HepG2 (cell line): ENCODE data around the gene KRT15. TPM values are rescaled to one million over a fixed set of nuclear protein-coding genes. Genes with fewer than 3 reads are reported as not detected.
A peak's percentile ranks its signal among the peaks of the same experiment; 100 is the strongest.

Experiments
- ATAC-seq: fragments of 200-7000 bp; cut with Tn5 transposase; 3 replicates; pipeline ENCODE4 v1.9.1; 2020; ENCODE audit warnings: mild to moderate bottlenecking, moderate library complexity
- Bru-seq: library from RNA; stranded (reverse); fragments of 400-500 nt; gene quantifications from one replicate; lab custom pipeline; 2021; lab: Mats Ljungman, UMichigan
- BruChase-seq, 2 experiments: library from RNA; stranded (reverse); fragments of 400-500 nt; gene quantifications; one replicate each; lab custom pipeline; 2021; lab: Mats Ljungman, UMichigan
- BruUV-seq: library from RNA; stranded (reverse); fragments of 400-500 nt; replicated peaks from 2 replicates; lab custom pipeline; 2021; lab: Mats Ljungman, UMichigan
- CTCF ChIA-PET: fragments of 300-600 bp; formaldehyde crosslinking; extraction: SDS; loops from one replicate; lab custom pipeline; 2021; ENCODE audit warnings: low total read pairs, inconsistent platforms, low intra/inter-chr PET ratio; lab: Yijun Ruan, JAX
- POLR2A ChIA-PET: fragments of 350-600 bp; sonication (Branson Sonifier 250); formaldehyde crosslinking; loops from one replicate; lab custom pipeline; 2020; ENCODE audit warnings: antibody characterized with exemption, inconsistent platforms; lab: Yijun Ruan, JAX
- DNase-seq: peaks from one replicate; pipeline ENCODE4 v3.0.0-alpha.2; 2015; ENCODE audit warnings: low spot score
- FAIRE-seq: peaks from 3 replicates; lab custom pipeline; 2011; peaks lifted over from hg19 to GRCh38; lab: Jason Lieb, UNC
- H2AFZ ChIP-seq: one replicate; pipeline ENCODE4 v1.6.1; 2011; ENCODE audit warnings: low read length, inconsistent platforms
- H3K27ac ChIP-seq: fragments of 300-600 bp; 3 replicates; pipeline ENCODE4 v1.8.0; 2011; ENCODE audit warnings: mixed run types, mild to moderate bottlenecking, mixed read lengths, low read length, inconsistent platforms; ENCODE audit not compliant: insufficient read depth; ENCODE audit errors: extremely low read length
- H3K27me3 ChIP-seq, 2 experiments: fragments of 200-600 bp in 1 of 2; 2 replicates in 1 of 2; 3 replicates in 1 of 2; pipeline versions ENCODE4 v1.6.0 to v1.8.0; 2011; ENCODE audit warnings: low read length in 2 of 2, mild to moderate bottlenecking in 2 of 2, moderate library complexity in 2 of 2, inconsistent platforms in 1 of 2; ENCODE audit not compliant: insufficient read depth in 2 of 2, control insufficient read depth in 1 of 2
- H3K36me3 ChIP-seq, 2 experiments: fragments of 200-600 bp in 1 of 2; replicated peaks in 1 of 2; 2 replicates in 1 of 2; 3 replicates in 1 of 2; pipeline versions ENCODE4 v1.5.1 to v1.8.0; 2011; ENCODE audit warnings: low read length in 2 of 2, inconsistent platforms in 1 of 2; ENCODE audit not compliant: insufficient read depth in 2 of 2, control insufficient read depth in 1 of 2
- H3K4me1 ChIP-seq: 2 replicates; pipeline ENCODE4 v1.5.1; 2012; ENCODE audit warnings: low read length, inconsistent platforms; ENCODE audit not compliant: insufficient read depth
- H3K4me2 ChIP-seq: 2 replicates; pipeline ENCODE4 v1.6.0; 2011; ENCODE audit warnings: low read depth, low read length, inconsistent platforms
- H3K4me3 ChIP-seq, 3 experiments: fragments of 200-600 bp in 1 of 3; sonication (generic), shearing (Covaris generic) in 1 of 3; replicated peaks in 1 of 3; 2 replicates each; pipeline ENCODE4 v1.5.1; 2011 to 2016; ENCODE audit warnings: low read length in 3 of 3, inconsistent platforms in 2 of 3, low read depth in 2 of 3, mild to moderate bottlenecking in 2 of 3, control low read depth in 1 of 3, mixed read lengths in 1 of 3; ENCODE audit not compliant: insufficient read depth in 1 of 3
- H3K79me2 ChIP-seq: one replicate; pipeline ENCODE4 v1.6.1; 2011; ENCODE audit warnings: low read length, inconsistent platforms; ENCODE audit not compliant: insufficient read depth
- H3K9ac ChIP-seq: 2 replicates; pipeline ENCODE4 v1.6.0; 2011; ENCODE audit warnings: mild to moderate bottlenecking, low read depth, low read length, inconsistent platforms; ENCODE audit not compliant: insufficient read depth
- H3K9me3 ChIP-seq: 2 replicates; pipeline ENCODE4 v1.5.1; 2012; ENCODE audit warnings: mild to moderate bottlenecking, low read length
- H4K20me1 ChIP-seq: 2 replicates; pipeline ENCODE4 v1.6.0; 2011; ENCODE audit warnings: inconsistent platforms, mild to moderate bottlenecking, low read length, moderate library complexity; ENCODE audit not compliant: insufficient read depth
- ARNT2 ChIP-seq: sonication (generic); formaldehyde crosslinking; IDR thresholded peaks from 2 replicates; pipeline ENCODE4 v1.8.0; 2022; ENCODE audit warnings: mild to moderate bottlenecking, low read depth, missing genetic modification reagents, moderate library complexity
- SIN3B ChIP-seq: fragments of 150-350 bp; IDR thresholded peaks from 2 replicates; pipeline ENCODE4 v1.6.1; 2014; ENCODE audit warnings: low read length
- SIX4 ChIP-seq: sonication (generic); formaldehyde crosslinking; IDR thresholded peaks from 2 replicates; pipeline ENCODE4 v1.4.0; 2020; ENCODE audit warnings: missing genetic modification reagents
- TCF7 ChIP-seq: sonication (generic); IDR thresholded peaks from 2 replicates; pipeline ENCODE4 v1.6.1; 2016; ENCODE audit warnings: antibody characterized with exemption, low read depth
- ZBTB7A ChIP-seq: sonication (generic); formaldehyde crosslinking; IDR thresholded peaks from 2 replicates; pipeline ENCODE4 v1.8.0; 2022; ENCODE audit warnings: mild to moderate bottlenecking, missing genetic modification reagents
- ZFX ChIP-seq: sonication (generic); formaldehyde crosslinking; IDR thresholded peaks from 2 replicates; pipeline ENCODE4 v1.4.0; 2020; ENCODE audit warnings: mild to moderate bottlenecking, low read depth, missing genetic modification reagents, moderate library complexity
- WGBS: methylation state at CpG from one replicate; pipeline ENCODE4 v1.1.6; 2017; ENCODE audit warnings: low lambda C conversion rate; 5-methylcytosine and 5-hydroxymethylcytosine counted together
- in situ Hi-C: cut with HindIII; loops from 2 replicates; pipeline ENCODE4 v1.10.0; 2017; ENCODE audit warnings: low pct_unique_long_range_greater_than_20kb; ENCODE audit not compliant: extremely low pct_ligation_motif_present
- intact Hi-C: fragments of 100-400 bp; cut with micrococcal nuclease; formaldehyde crosslinking; loops from one replicate; pipeline ENCODE4 v1.10.0; 2022; ENCODE audit not compliant: unreplicated experiment
- long read RNA-seq, 2 experiments: library from RNA in 1 of 2; library from polyadenylated mRNA in 1 of 2; stranded (forward) in 1 of 2; unstranded in 1 of 2; transcript quantifications; one replicate each; pipeline ENCODE4 v2.0.0, GENCODE V29; 2019 to 2022
- polyA minus RNA-seq, 3 experiments: library from RNA; depleted of rRNA, polyadenylated mRNA; stranded (reverse); fragments of >200 nt; gene quantifications; 2 replicates each; pipeline ENCODE4 v1.2.3, GENCODE V29; 2011; ENCODE audit warnings: low replicate concordance in 1 of 3
- polyA plus RNA-seq, 8 experiments: library from polyadenylated mRNA; depleted of rRNA in 3 of 8; stranded (reverse) in 7 of 8; unstranded in 1 of 8; fragments of >200 nt; fragmentation: Illumina TruSeq in 4 of 8; extraction: Trizol in 4 of 8; gene quantifications; 2 replicates each; pipeline versions ENCODE4 v1.2.1 to v1.2.3, GENCODE V29; 2011 to 2016; ENCODE audit warnings: low read depth in 4 of 8, missing spikeins in 1 of 8, mixed read lengths in 1 of 8; ENCODE audit not compliant: insufficient read depth in 1 of 8
- total RNA-seq, 5 experiments: library from RNA; depleted of rRNA; stranded (reverse); fragments of >200 nt; fragmentation: Illumina TruSeq; extraction: Trizol; gene quantifications; 2 replicates each; pipeline ENCODE4 v1.2.3, GENCODE V29; 2016; ENCODE audit warnings: low read depth in 1 of 5
- TF ChIP-seq, protein P1 (sequence below): sonication (generic); formaldehyde crosslinking; IDR thresholded peaks from 2 replicates; pipeline ENCODE4 v1.5.0; 2020; ENCODE audit warnings: mild to moderate bottlenecking, missing genetic modification reagents, moderate library complexity

Gene KRT15
- 0.46 and 0.94 TPM in 2 replicates for total RNA-seq (2016; rRNA removed; fragmentation: Illumina TruSeq; extraction: Trizol)
- total RNA-seq (2016; cell fraction: cytosol; rRNA removed; fragmentation: Illumina TruSeq; extraction: Trizol; ENCODE audit: low read depth): 0.26 and 0.30 TPM in 2 replicates
- total RNA-seq (2016; cell fraction: insoluble cytoplasmic fraction; rRNA removed; fragmentation: Illumina TruSeq; extraction: Trizol): 0.52 and 0.62 TPM in 2 replicates
- total RNA-seq (2016; cell fraction: membrane; rRNA removed; fragmentation: Illumina TruSeq; extraction: Trizol): 0.53 and 0.59 TPM in 2 replicates
- total RNA-seq (2016; cell fraction: nucleus; rRNA removed; fragmentation: Illumina TruSeq; extraction: Trizol): 0.63 and 1.2 TPM in 2 replicates
- polyA plus RNA-seq (2011; rRNA removed): 0.63 and 1.2 TPM in 2 replicates
- polyA plus RNA-seq (2011; cell fraction: cytosol; rRNA removed): 0.85 and 0.87 TPM in 2 replicates
- polyA plus RNA-seq (2011; cell fraction: nucleus; rRNA removed): 1.6 and 2.2 TPM in 2 replicates
- polyA plus RNA-seq (2012): 0.27 and 0.33 TPM in 2 replicates
- 0.18 and 0.42 TPM in 2 replicates for polyA plus RNA-seq (2016; cell fraction: cytosol; fragmentation: Illumina TruSeq; extraction: Trizol; ENCODE audit: low read depth)
- polyA plus RNA-seq (2016; cell fraction: insoluble cytoplasmic fraction; fragmentation: Illumina TruSeq; extraction: Trizol; ENCODE audit: low read depth): 0.56 and 0.61 TPM in 2 replicates
- 0.31 and 0.50 TPM in 2 replicates for polyA plus RNA-seq (2016; cell fraction: membrane; fragmentation: Illumina TruSeq; extraction: Trizol; ENCODE audit: low read depth)
- 1.0 TPM in 2 replicates for polyA plus RNA-seq (2016; cell fraction: nucleus; fragmentation: Illumina TruSeq; extraction: Trizol; ENCODE audit: insufficient read depth, low read depth)
- 0.28 and 4.2 TPM in 2 replicates for polyA minus RNA-seq (2011; rRNA and poly(A)+ RNA removed; ENCODE audit: low replicate concordance)
- 1.1 TPM in 1 of 2 replicates, not detected in the other for polyA minus RNA-seq (2011; cell fraction: cytosol; rRNA and poly(A)+ RNA removed)
- polyA minus RNA-seq (2011; cell fraction: nucleus; rRNA and poly(A)+ RNA removed): 0.39 and 0.62 TPM in 2 replicates
- Bru-seq, nascent RNA: percentile 28 among the genes with signal in this experiment
- percentile 31 among the genes with signal in this experiment for BruChase-seq, experiment 1, labeled RNA remaining after a 6-hour chase
- percentile 24 among the genes with signal in this experiment for BruChase-seq, experiment 2, labeled RNA remaining after a 2-hour chase
- long read RNA-seq, experiment 1: 0 reads
- long read RNA-seq, experiment 2: 0 reads

DNA sequence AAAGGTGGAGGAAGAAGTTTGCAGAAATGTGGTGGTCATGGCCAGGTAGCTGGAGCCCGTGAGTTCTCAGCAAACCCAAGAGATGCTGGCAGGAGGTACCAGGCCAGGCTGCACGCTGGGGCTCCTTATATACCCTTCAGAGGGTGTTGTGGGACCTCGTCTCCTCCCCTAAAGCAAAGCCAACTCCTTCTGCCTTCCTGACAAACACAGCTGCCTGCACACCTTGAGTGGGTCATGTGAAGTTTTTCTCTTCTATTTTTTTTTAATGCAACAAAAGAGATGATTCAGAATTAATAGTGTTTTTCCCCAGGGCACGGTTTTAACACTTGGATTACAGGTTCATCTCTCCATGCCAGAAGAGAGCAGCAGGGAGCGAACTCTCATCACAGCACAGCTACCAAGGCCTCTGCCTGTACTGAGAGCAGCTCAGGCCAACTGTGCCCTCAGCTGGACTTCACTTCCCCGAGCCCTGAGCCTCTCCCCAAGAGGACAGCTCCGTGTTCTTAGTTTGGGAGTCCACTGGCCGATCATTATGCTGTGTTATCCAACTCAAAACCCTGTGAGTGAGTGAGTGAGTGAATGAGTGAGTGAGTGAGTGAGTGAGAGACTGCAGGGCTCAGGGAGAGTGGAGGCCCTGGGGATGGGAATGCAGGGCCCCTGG is at the start of gene KRT15:
Gene KRT15, minus strand, starts transcription at position 102 of the 661 bp plus-strand sequence. Its CDS starts 63 bp downstream, at position 39.
- H3K9ac ChIP-seq: no peak within 1 kb of the TSS
- BruUV-seq: no TSS peak
- CTCF ChIA-PET: no interaction called here
- TF ChIP-seq TCF7 (no peak), ZFX (CRISPR knock-in tag) (peak; percentile 26; the same call in 1 of the 2 replicates), SIN3B (no peak), SIX4 (CRISPR knock-in tag) (no peak), ZBTB7A (CRISPR knock-in tag) (no peak), ARNT2 (CRISPR knock-in tag) (no peak)
- TF ChIP-seq, protein P1, sequence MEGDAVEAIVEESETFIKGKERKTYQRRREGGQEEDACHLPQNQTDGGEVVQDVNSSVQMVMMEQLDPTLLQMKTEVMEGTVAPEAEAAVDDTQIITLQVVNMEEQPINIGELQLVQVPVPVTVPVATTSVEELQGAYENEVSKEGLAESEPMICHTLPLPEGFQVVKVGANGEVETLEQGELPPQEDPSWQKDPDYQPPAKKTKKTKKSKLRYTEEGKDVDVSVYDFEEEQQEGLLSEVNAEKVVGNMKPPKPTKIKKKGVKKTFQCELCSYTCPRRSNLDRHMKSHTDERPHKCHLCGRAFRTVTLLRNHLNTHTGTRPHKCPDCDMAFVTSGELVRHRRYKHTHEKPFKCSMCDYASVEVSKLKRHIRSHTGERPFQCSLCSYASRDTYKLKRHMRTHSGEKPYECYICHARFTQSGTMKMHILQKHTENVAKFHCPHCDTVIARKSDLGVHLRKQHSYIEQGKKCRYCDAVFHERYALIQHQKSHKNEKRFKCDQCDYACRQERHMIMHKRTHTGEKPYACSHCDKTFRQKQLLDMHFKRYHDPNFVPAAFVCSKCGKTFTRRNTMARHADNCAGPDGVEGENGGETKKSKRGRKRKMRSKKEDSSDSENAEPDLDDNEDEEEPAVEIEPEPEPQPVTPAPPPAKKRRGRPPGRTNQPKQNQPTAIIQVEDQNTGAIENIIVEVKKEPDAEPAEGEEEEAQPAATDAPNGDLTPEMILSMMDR (CRISPR knock-in tag): peak; percentile 37; the same call in 1 of the 2 replicates
- TF ChIP-seq, all 625 proteins: peak for 2
- no peak within 1 kb of the TSS; a peak in 1 of 6 replicates for H3K4me3 ChIP-seq
- POLR2A ChIA-PET: no interaction called here
- in situ Hi-C loops (no loop called here), intact Hi-C loops (no loop called here)
- H2AFZ ChIP-seq: no peak within 1 kb of the TSS
- 15% methylated on average over 8 of the region's 8 CpGs for WGBS
- no peaks in the 10 kb centered on the region for H4K20me1 ChIP-seq
- H3K4me2 ChIP-seq: peak within 1 kb of the TSS; percentile 46
- no peaks in the 10 kb centered on the region for H3K9me3 ChIP-seq
- no peaks in the 10 kb centered on the region for H3K79me2 ChIP-seq
- H3K4me1 ChIP-seq: peaks cover 49% of the 10 kb centered on the region
- FAIRE-seq (peak; percentile 26), ATAC-seq (peak; percentile 48), DNase-seq (no peak)
- H3K36me3 ChIP-seq: no peaks in the 10 kb centered on the region; a peak in 1 of 5 replicates
- peaks cover 1 to 3% of the 10 kb centered on the region in 2 experiments; a peak in 3 of 5 replicates for H3K27me3 ChIP-seq
- no peak within 1 kb of the TSS for H3K27ac ChIP-seq
